ENCODE results near the gene ARHGEF1.

GRCh38 chr19:41922585-41922984 lies 39.6 kb downstream of the ARHGEF1 start:
- TF ChIP-seq POLR2A (IDR thresholded peaks at IDR 0.05; ENCODE audit: low read depth) (no peak), CTCF (IDR thresholded peaks at IDR 0.05) (no peak), EP300 (IDR thresholded peaks at IDR 0.05) (no peak)
